AG10803 (cell line): ENCODE data around the gene RPUSD3.
A peak's percentile ranks its signal among the peaks of the same experiment; 100 is the strongest.

Source experiments
- DNase-seq: peaks from one replicate; pipeline ENCODE4 v3.0.0; 2010; ENCODE audit warnings: low read depth
- H3K4me3 ChIP-seq: 2 replicates; pipeline ENCODE4 v1.5.1; 2011; ENCODE audit warnings: mild to moderate bottlenecking, low read length, control low read depth
- TF ChIP-seq, protein P1 (sequence below): conservative IDR thresholded peaks from 2 replicates; pipeline ENCODE4 v1.5.1; 2011; ENCODE audit warnings: mild to moderate bottlenecking, low read length, control low read depth, inconsistent platforms

Gene RPUSD3

GRCh38 chr3:9886328-9886727, 42.5 kb upstream of the RPUSD3 start:
- DNase-seq, result no peak
- TF ChIP-seq, protein P1, sequence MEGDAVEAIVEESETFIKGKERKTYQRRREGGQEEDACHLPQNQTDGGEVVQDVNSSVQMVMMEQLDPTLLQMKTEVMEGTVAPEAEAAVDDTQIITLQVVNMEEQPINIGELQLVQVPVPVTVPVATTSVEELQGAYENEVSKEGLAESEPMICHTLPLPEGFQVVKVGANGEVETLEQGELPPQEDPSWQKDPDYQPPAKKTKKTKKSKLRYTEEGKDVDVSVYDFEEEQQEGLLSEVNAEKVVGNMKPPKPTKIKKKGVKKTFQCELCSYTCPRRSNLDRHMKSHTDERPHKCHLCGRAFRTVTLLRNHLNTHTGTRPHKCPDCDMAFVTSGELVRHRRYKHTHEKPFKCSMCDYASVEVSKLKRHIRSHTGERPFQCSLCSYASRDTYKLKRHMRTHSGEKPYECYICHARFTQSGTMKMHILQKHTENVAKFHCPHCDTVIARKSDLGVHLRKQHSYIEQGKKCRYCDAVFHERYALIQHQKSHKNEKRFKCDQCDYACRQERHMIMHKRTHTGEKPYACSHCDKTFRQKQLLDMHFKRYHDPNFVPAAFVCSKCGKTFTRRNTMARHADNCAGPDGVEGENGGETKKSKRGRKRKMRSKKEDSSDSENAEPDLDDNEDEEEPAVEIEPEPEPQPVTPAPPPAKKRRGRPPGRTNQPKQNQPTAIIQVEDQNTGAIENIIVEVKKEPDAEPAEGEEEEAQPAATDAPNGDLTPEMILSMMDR, result no peak
- H3K4me3 ChIP-seq, result no peak overlapping the region

- TF ChIP-seq, protein P1, result peak; percentile 10
- no peak overlapping the region for H3K4me3 ChIP-seq
- DNase-seq, result peak; percentile 77
Measured at GRCh38 chr3:9884555-9885165, 40.9 kb upstream of the RPUSD3 start.

- peak; percentile 65 for DNase-seq
- TF ChIP-seq, protein P1, result no peak
- no peak overlapping the region for H3K4me3 ChIP-seq
Measured at GRCh38 chr3:9883706-9884554, 40.1 kb upstream of the RPUSD3 start.

GRCh38 chr3:9881441-9881840, 37.6 kb upstream of the RPUSD3 start:
- no peak overlapping the region for H3K4me3 ChIP-seq
- no peak for DNase-seq
- TF ChIP-seq, protein P1, result no peak

- H3K4me3 ChIP-seq, result no peak within 1 kb of the TSS
- TF ChIP-seq, protein P1, result no peak
- no peak for DNase-seq
Measured at GRCh38 chr3:9879830-9880549, 36.2 kb upstream of the RPUSD3 start, which contains the start of gene CIDEC. Gene CIDEC, minus strand, starts transcription at chr3:9880253. Its CDS starts 1,767 bp downstream, at chr3:9878486.

DNA sequence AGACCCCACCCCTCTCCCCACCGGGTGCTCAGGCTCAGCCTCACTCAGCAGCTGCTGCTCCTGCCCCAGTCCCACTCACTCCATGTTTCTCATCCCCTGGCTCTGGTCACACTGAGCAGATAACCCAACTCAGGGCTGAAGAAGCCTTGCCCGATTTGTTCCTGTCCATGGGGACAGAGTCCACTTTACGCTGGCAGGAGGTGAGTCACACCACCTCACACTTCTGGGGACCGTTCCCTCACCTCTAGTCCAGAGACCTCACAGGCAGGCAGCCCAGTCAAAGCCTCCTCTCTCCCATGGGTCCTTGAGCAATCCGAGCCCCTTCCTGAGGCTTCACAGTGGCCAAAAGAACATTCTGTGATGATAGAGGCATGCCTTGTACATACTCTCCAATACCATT, 34.9 kb upstream of the RPUSD3 start:
- TF ChIP-seq, protein P1, result no peak
- DNase-seq, result no peak
- no peak overlapping the region for H3K4me3 ChIP-seq
